Measurements from ENCODE around the gene SPIN1.

The SPIN1 gene

DNA sequence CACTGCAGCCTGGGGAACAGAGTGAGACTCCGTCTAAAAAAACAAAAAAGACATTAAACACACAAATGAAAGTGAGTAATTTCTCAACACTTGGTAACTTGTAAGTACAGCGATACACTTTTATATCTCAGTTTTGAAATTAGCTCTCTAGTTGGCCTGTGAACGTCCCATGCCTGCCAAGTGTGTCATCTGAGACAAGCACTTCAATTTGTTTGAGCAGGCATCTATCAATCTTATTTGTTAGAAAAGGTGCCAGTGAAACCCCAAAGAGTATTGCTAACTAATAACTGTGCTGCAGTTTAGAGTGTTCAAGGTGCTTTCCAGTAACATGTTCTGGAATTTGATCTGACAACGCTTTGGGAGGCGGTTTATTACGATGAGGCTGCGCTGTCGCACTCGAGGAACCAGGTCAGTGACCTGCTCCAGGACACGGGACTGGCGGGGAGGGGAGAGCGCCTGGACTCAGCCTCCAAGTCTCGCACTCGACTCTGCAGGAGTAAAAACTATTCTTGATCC, 1.1 kb upstream of the SPIN1 start:
- CTCF ChIA-PET = interaction anchor here (1.0 to 1.4 kb wide), 4 partner anchors 16 to 74 kb away, joined by 3 read pairs; no protein-coding TSS in a partner anchor
- H3K9me3 ChIP-seq (ENCODE audit: control extremely low read depth in 1 of 5, control insufficient read depth in 4 of 5, insufficient read depth in 2 of 5, low read depth in 1 of 5, low read length in 4 of 5) = no peaks in the 10 kb centered on the region

DNA sequence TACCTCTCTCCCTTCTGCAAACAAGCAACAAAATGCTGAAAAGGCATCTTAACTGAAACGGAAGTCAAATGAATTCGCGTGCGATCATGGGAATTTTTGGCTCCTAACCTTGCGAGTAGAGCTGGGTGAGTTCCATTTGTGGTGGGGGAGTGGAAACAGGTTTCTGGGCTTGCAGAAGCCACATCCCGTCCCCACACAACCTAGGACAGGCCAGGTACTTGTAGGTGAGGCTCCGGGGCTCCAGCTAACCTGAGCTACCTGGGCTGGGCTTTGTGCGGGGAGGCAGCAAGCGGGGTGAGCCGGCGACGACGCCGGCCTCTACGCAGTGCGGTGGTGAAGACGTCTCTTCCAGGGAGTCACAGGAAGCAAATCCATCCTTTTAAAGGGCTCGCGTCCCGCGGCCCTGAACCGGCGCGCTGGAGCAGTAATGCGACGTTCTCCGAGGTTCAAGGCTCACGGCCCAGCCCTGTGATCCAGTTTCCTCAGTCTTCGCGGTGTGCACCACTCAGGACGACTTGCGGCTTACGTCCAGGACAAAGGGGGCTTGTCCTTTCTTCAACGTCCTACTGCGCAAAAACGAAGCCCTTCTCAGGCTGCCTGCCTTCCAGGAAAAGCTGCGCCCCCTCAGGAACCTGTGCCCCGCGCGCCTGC, 567 bp upstream of the SPIN1 start:
- Histone ChIP-seq H3K4me1 (ENCODE audit: control extremely low read depth in 1 of 4, control insufficient read depth in 4 of 4, insufficient read depth in 4 of 4, low read length in 3 of 4) (peaks cover 23 to 45% (median 40%) of the 10 kb centered on the region in 4 experiments), H3K4me3 (ENCODE audit: control insufficient read depth in 1 of 7, extremely low read depth in 1 of 7, insufficient read depth in 4 of 7, low read depth in 2 of 7, low read length in 6 of 7) (peak overlapping the region; percentile 71 to 96 (median 94)), H3K27ac (ENCODE audit: insufficient read depth in 1 of 2, low read depth in 1 of 2, low read length in 2 of 2, poor library complexity in 1 of 2, severe bottlenecking in 2 of 2) (peak overlapping the region; percentile 64 to 86), H3K27me3 (replicated peaks in 2 of 5; ENCODE audit: control insufficient read depth in 4 of 5, insufficient read depth in 5 of 5, low read length in 4 of 5) (no peaks in the 10 kb centered on the region), H3K36me3 (ENCODE audit: control insufficient read depth in 4 of 4, insufficient read depth in 4 of 4, low read length in 3 of 4) (no peaks in the 10 kb centered on the region), H3K9me3 (ENCODE audit: control extremely low read depth in 1 of 5, control insufficient read depth in 4 of 5, insufficient read depth in 2 of 5, low read depth in 1 of 5, low read length in 4 of 5) (no peaks in the 10 kb centered on the region)
- POLR2A ChIA-PET = no interaction called here
- CTCF ChIA-PET = interaction anchor here (1.0 to 1.4 kb wide), 4 partner anchors 15 to 75 kb away, joined by 3 read pairs; no protein-coding TSS in a partner anchor
- WGBS (ENCODE audit: insufficient coverage) = under 1% methylated on average over 28 of the region's 40 CpGs
- DNase-seq = peak; percentile 52 to 83 (median 83)

More for the DNA sequence above, 1.1 kb upstream of the SPIN1 start:
- Histone ChIP-seq H3K36me3 (ENCODE audit: control insufficient read depth in 4 of 4, insufficient read depth in 4 of 4, low read length in 3 of 4) (no peaks in the 10 kb centered on the region), H3K27ac (ENCODE audit: insufficient read depth in 1 of 2, low read depth in 1 of 2, low read length in 2 of 2, poor library complexity in 1 of 2, severe bottlenecking in 2 of 2) (peak overlapping the region in 1 of 2 experiments; percentile 86), H3K4me3 (ENCODE audit: control insufficient read depth in 1 of 7, extremely low read depth in 1 of 7, insufficient read depth in 4 of 7, low read depth in 2 of 7, low read length in 6 of 7) (peak overlapping the region; percentile 71 to 96 (median 94)), H3K27me3 (replicated peaks in 2 of 5; ENCODE audit: control insufficient read depth in 4 of 5, insufficient read depth in 5 of 5, low read length in 4 of 5) (no peaks in the 10 kb centered on the region), H3K4me1 (ENCODE audit: control extremely low read depth in 1 of 4, control insufficient read depth in 4 of 4, insufficient read depth in 4 of 4, low read length in 3 of 4) (peaks cover 17 to 40% (median 34%) of the 10 kb centered on the region in 4 experiments)
- POLR2A ChIA-PET = no interaction called here
- 22% methylated on average over 14 of the region's 14 CpGs for WGBS (ENCODE audit: insufficient coverage)
- no peak for DNase-seq

DNA sequence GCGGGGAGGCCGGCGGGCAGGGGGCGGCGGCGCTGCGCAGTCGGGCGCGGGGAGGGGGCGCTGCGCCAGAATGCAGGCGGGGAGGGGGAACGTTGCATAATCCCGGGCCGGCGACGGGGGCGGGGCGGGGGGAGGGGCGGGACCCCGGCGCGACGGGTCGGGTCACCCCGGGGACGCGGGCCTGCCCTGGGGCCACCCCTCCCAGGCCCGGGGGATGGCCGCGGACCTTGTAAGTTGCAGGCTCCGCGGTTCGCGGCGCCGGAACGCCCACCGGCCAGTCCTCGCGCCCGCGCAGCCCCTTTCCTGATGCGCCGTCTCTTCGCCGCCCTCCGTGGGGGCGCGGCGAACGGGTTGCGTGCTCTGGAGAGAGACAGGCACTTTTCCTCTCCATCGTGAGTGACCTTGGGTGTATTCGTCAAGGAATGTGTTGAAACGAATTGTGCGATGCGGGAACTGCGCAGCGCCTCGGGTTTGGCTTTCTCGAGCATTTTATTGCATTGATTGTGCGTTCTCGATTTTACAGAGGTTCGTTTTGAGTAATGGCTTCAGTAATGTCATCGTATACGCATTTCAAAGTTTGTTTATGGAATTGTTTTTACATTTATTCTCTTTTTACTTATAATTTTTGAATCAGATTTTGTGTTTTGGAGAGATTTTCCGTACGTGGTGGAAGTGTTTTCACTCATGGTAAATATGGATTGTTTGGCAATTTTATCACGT, 802 bp downstream of the SPIN1 start:
- POLR2A ChIA-PET = no interaction called here
- H3K27me3 ChIP-seq (replicated peaks in 2 of 5; ENCODE audit: control insufficient read depth in 4 of 5, insufficient read depth in 5 of 5, low read length in 4 of 5) = no peaks in the 10 kb centered on the region
- peak; percentile 69 to 84 (median 82) for DNase-seq
- peak overlapping the region; percentile 72 to 90 for H3K27ac ChIP-seq (ENCODE audit: insufficient read depth in 1 of 2, low read depth in 1 of 2, low read length in 2 of 2, poor library complexity in 1 of 2, severe bottlenecking in 2 of 2)
- H3K9me3 ChIP-seq (ENCODE audit: control extremely low read depth in 1 of 5, control insufficient read depth in 4 of 5, insufficient read depth in 2 of 5, low read depth in 1 of 5, low read length in 4 of 5) = no peaks in the 10 kb centered on the region
- CTCF ChIA-PET = interaction anchor here (1.0 kb wide), 1 partner anchor 66 kb away, joined by 3 read pairs; no protein-coding TSS in a partner anchor
- no peaks in the 10 kb centered on the region for H3K36me3 ChIP-seq (ENCODE audit: control insufficient read depth in 4 of 4, insufficient read depth in 4 of 4, low read length in 3 of 4)
- H3K4me1 ChIP-seq (ENCODE audit: control extremely low read depth in 1 of 4, control insufficient read depth in 4 of 4, insufficient read depth in 4 of 4, low read length in 3 of 4) = peaks cover 24 to 48% (median 44%) of the 10 kb centered on the region in 4 experiments
- 0% methylated on average over 32 of the region's 71 CpGs for WGBS (ENCODE audit: insufficient coverage)
- peak overlapping the region; percentile 84 to 96 (median 95) for H3K4me3 ChIP-seq (ENCODE audit: control insufficient read depth in 1 of 7, extremely low read depth in 1 of 7, insufficient read depth in 4 of 7, low read depth in 2 of 7, low read length in 6 of 7)

DNA sequence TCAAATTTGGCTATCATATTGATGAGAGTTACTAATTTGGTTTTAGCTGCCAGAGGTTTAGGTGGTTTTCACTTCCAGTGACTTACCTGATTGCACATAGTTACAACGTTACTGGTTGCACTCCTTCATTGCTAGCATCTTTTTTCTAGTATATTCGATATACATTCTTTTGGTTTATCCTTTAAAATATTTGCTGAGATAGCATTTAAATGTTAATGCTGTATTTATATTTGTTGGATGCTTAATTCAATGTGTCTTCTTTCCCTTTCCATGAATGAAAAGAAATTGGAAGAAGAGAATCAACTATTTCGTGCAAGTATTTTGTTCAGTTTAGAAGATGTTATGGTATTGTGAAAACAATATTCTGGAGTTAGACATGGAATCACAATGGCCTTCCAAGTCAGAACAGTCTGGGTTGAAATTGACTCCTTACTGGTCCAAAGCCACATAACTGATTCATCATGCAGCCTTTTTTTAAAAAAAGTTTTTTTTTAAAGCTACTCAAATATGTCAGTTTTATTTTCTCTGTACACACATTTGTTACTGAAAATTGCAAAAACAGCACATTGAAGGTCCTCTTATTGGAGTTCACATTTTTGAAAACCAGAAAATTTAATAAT, 2.2 kb downstream of the SPIN1 start:
- Histone ChIP-seq H3K4me3 (ENCODE audit: control insufficient read depth in 1 of 7, extremely low read depth in 1 of 7, insufficient read depth in 4 of 7, low read depth in 2 of 7, low read length in 6 of 7) (peak overlapping the region in 2 of 7 experiments; percentile 95 to 96), H3K27me3 (replicated peaks in 2 of 5; ENCODE audit: control insufficient read depth in 4 of 5, insufficient read depth in 5 of 5, low read length in 4 of 5) (no peaks in the 10 kb centered on the region), H3K36me3 (ENCODE audit: control insufficient read depth in 4 of 4, insufficient read depth in 4 of 4, low read length in 3 of 4) (no peaks in the 10 kb centered on the region), H3K4me1 (ENCODE audit: control extremely low read depth in 1 of 4, control insufficient read depth in 4 of 4, insufficient read depth in 4 of 4, low read length in 3 of 4) (peaks cover 24 to 49% (median 44%) of the 10 kb centered on the region in 4 experiments), H3K27ac (ENCODE audit: insufficient read depth in 1 of 2, low read depth in 1 of 2, low read length in 2 of 2, poor library complexity in 1 of 2, severe bottlenecking in 2 of 2) (peak overlapping the region in 1 of 2 experiments; percentile 70), H3K9me3 (ENCODE audit: control extremely low read depth in 1 of 5, control insufficient read depth in 4 of 5, insufficient read depth in 2 of 5, low read depth in 1 of 5, low read length in 4 of 5) (no peaks in the 10 kb centered on the region)
- WGBS (ENCODE audit: insufficient coverage) = no CpG with 5 or more reads among the region's 3 CpGs
- CTCF ChIA-PET = interaction anchor here (1.0 to 1.2 kb wide), 2 partner anchors 67 to 79 kb away, joined by 3 read pairs; no protein-coding TSS in a partner anchor
- no peak for DNase-seq
- POLR2A ChIA-PET = interaction anchor here (1.2 kb wide), 1 partner anchor 17 kb away, joined by 3 read pairs; no protein-coding TSS in a partner anchor

DNA sequence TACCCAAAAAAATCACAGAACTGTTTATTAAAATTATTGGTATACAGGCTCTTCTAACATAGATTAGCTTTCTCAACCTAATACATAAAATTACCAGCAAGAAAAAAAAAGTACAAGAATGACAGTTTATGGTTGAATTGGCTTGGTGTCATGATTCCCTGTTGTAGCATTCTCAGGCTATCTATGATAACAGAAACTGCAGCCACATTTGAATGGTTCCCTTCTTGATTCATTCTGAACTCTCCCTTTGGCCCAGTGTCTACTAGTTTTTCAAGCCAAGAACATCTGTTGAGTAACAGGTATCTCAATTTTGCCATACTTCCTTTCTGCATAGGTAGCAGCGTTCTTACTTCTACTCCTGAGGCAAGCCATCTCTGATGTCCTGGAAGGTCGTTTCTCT, 3.0 kb downstream of the SPIN1 start:
- ChIA-PET POLR2A (interaction anchor here (1.2 kb wide), 1 partner anchor 16 kb away, joined by 3 read pairs; no protein-coding TSS in a partner anchor), CTCF (interaction anchor here (1.2 to 1.3 kb wide), 2 partner anchors 65 to 80 kb away, joined by 3 to 4 read pairs; no protein-coding TSS in a partner anchor)
- peak in 2 of 3 donors; percentile 48 to 68 for DNase-seq
- Histone ChIP-seq H3K27ac (ENCODE audit: insufficient read depth in 1 of 2, low read depth in 1 of 2, low read length in 2 of 2, poor library complexity in 1 of 2, severe bottlenecking in 2 of 2) (peak overlapping the region; percentile 46 to 70), H3K36me3 (ENCODE audit: control insufficient read depth in 4 of 4, insufficient read depth in 4 of 4, low read length in 3 of 4) (no peaks in the 10 kb centered on the region), H3K27me3 (replicated peaks in 2 of 5; ENCODE audit: control insufficient read depth in 4 of 5, insufficient read depth in 5 of 5, low read length in 4 of 5) (no peaks in the 10 kb centered on the region), H3K9me3 (ENCODE audit: control extremely low read depth in 1 of 5, control insufficient read depth in 4 of 5, insufficient read depth in 2 of 5, low read depth in 1 of 5, low read length in 4 of 5) (no peaks in the 10 kb centered on the region), H3K4me1 (ENCODE audit: control extremely low read depth in 1 of 4, control insufficient read depth in 4 of 4, insufficient read depth in 4 of 4, low read length in 3 of 4) (peaks cover 24 to 49% (median 44%) of the 10 kb centered on the region in 4 experiments), H3K4me3 (ENCODE audit: control insufficient read depth in 1 of 7, extremely low read depth in 1 of 7, insufficient read depth in 4 of 7, low read depth in 2 of 7, low read length in 6 of 7) (peak overlapping the region in 4 of 7 experiments; percentile 12 to 53 (median 23))
- WGBS (ENCODE audit: insufficient coverage) = 18% methylated on average over 2 of the region's 2 CpGs

DNA sequence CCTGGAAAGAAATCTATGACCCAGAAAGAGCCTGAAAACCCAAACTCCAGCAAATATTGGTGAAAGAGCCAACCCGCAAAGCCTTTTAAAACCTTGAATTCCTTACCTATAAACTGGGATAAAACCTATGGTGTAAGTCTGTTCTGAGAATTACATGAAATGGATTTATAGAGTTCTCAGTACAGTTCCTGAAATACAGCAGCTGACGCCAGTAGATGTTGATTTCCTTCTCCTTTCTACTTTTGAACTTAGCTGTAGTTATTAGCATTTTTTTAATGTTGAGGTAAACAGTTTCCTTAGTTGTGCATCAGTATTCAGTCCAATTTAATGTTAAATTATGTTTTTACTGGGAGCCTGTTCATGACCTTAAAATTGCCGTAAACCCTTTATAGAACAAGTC, 3.7 kb downstream of the SPIN1 start:
- Histone ChIP-seq H3K27me3 (replicated peaks in 2 of 5; ENCODE audit: control insufficient read depth in 4 of 5, insufficient read depth in 5 of 5, low read length in 4 of 5) (no peaks in the 10 kb centered on the region), H3K36me3 (ENCODE audit: control insufficient read depth in 4 of 4, insufficient read depth in 4 of 4, low read length in 3 of 4) (peaks cover 0 to 3% (median 0%) of the 10 kb centered on the region in 4 experiments), H3K4me1 (ENCODE audit: control extremely low read depth in 1 of 4, control insufficient read depth in 4 of 4, insufficient read depth in 4 of 4, low read length in 3 of 4) (peaks cover 24 to 48% (median 43%) of the 10 kb centered on the region in 4 experiments), H3K9me3 (ENCODE audit: control extremely low read depth in 1 of 5, control insufficient read depth in 4 of 5, insufficient read depth in 2 of 5, low read depth in 1 of 5, low read length in 4 of 5) (no peaks in the 10 kb centered on the region), H3K27ac (ENCODE audit: insufficient read depth in 1 of 2, low read depth in 1 of 2, low read length in 2 of 2, poor library complexity in 1 of 2, severe bottlenecking in 2 of 2) (peak overlapping the region; percentile 46 to 70), H3K4me3 (ENCODE audit: control insufficient read depth in 1 of 7, extremely low read depth in 1 of 7, insufficient read depth in 4 of 7, low read depth in 2 of 7, low read length in 6 of 7) (peak overlapping the region in 5 of 7 experiments; percentile 12 to 53 (median 27))
- WGBS (ENCODE audit: insufficient coverage) = 10% methylated on average over 2 of the region's 3 CpGs
- peak; percentile 31 to 58 (median 51) for DNase-seq
- POLR2A ChIA-PET = interaction anchor here (1.2 kb wide), 1 partner anchor 16 kb away, joined by 3 read pairs; no protein-coding TSS in a partner anchor
- CTCF ChIA-PET = interaction anchor here (1.2 to 1.3 kb wide), 2 partner anchors 66 to 80 kb away, joined by 3 to 4 read pairs; no protein-coding TSS in a partner anchor
